ENCODE data around the gene PHACTR4.
"Not testable (repeated sequence)": the region's sequence is repeated elsewhere in the genome, so short reads cannot be mapped to it uniquely, and the experiment has no call there.

Gene PHACTR4

GRCh38 chr1:28437264-28437923 lies 67.9 kb downstream of the PHACTR4 start:
- peak; percentile 93 for DNase-seq (ENCODE audit: low spot score)

GRCh38 chr1:28437924-28438699 lies 68.6 kb downstream of the PHACTR4 start:
- DNase-seq (ENCODE audit: low spot score) = peak; percentile 97

- DNase-seq (ENCODE audit: low spot score) = no peak
Measured at GRCh38 chr1:28439320-28439719, 69.8 kb downstream of the PHACTR4 start.

GRCh38 chr1:28441674-28442073 lies 72.1 kb downstream of the PHACTR4 start:
- no peak for DNase-seq (ENCODE audit: low spot score)

GRCh38 chr1:28443550-28443949 lies 74.0 kb downstream of the PHACTR4 start:
- DNase-seq (ENCODE audit: low spot score) = no peak

DNA sequence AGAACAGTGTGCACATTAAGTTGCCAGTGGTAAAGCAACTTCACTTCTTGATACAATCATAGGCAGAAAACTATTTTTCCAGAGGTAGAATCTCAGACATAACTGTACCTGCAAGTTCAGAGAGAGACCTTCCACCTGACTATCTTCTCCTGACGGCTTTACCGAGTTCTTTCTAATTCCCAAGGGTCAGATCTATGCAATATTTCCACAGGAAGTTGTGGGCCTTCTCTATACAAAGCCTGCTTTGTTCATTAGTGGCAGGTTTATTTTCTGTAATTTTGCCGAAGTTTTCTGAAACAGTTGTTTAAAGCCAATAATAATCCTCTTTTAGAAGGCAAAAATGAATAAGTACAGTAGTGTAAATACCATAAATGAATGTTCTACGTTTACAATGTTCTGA lies 78.1 kb downstream of the PHACTR4 start:
- DNase-seq (ENCODE audit: low spot score) = no peak

DNA sequence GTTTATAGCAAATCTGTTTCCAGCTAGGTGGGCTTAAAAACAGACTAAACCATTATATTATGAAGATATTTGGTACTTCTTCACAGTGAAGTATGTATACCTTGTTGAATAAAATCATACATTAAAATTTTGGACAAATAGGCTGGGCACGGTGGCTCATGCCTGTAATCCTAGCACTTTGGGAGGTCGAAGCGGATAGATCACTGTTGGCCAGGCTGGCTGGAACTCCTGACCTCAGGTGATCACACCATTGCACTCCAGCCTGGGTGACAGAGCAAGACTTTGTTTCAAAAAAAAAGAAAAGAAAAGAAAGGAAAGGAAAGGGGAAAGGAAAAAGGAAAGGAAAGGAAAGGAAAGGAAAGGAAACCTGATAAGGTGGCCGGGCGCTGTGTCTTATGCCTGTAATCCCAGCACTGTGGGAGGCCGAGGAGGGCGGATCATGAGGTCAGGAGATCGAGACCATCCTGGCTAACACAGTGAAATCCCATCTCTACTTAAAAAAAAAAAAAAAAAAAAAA lies 78.6 kb downstream of the PHACTR4 start:
- DNase-seq (ENCODE audit: low spot score) = not testable (repeated sequence)

DNA sequence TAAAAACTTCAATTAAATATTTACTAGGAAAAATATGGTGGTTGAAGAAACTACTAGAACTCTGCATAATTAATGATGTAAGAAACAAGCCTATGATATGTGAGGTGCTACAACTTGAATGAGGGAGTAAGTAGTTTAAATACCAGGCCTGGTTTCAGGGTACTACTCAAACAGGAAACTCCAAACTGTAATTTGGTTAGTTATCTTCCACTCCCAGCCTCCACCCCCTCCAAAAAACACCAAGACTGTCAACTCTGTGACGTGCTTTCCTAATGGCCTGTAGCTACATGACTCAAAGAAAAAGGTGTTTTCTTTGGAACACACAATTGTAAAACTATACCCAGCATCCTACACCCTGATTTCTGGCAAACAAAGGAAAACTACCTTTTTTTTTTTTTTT lies 80.4 kb downstream of the PHACTR4 start:
- DNase-seq (ENCODE audit: low spot score) = no peak

DNA sequence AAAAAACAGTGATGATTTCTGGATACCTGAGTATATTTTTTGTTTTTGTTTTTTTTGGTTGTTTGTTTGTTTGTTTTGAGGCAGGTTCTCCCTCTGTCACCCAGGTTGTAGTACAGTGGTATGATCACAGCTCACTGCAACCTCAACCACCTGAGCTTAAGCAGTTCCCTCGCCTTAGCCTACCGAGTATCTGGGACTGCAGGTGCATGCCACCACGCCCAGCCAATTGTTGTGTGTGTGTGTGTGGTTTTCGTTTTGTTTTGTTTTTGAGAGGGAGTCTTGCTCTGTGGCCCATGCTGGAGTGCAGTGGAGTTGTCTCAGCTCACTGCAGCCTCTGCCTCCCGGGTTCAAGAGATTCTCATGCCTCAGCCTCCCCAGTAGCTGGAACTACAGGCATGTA lies 81.0 kb downstream of the PHACTR4 start:
- DNase-seq (ENCODE audit: low spot score) = no peak

DNA sequence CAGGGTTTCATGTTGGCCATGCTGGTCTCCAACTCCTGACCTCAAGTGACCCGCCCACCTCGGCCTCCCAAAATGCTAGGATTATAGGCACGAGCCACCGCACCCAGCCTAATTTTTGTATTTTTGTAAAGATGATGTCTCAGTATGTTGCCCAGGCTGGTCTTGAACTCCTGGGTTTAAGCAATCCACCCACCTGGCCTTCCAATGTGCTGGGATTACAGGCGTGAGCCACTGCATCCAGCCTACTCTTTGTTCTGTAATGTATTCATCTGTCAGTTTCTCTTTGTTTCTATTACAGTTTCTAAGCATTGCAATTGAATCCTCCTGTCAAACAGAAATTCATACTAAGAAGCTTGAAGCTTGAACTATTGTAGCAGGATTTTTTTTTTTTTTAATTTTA lies 81.5 kb downstream of the PHACTR4 start:
- no peak for DNase-seq (ENCODE audit: low spot score)

DNA sequence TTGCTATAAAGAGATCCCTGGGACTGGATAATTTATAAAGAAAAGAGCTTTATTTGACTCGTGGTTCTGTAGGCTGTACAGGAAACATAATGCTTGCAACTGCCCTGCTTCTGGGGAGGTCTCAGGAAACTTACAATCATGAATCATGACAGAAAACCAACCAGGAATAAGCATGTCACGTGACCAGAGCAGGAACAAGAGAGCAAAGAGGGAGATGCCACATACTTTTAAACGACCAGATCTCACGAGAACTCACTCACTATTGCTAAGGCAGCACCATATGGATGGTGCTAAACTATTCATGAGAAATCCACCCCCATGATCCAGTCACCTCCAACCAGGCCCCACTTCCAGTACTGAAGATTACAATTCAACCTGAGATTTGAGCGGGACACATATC lies 86.5 kb downstream of the PHACTR4 start:
- peak; percentile 66 for DNase-seq (ENCODE audit: low spot score)

- no peak for DNase-seq (ENCODE audit: low spot score)
Measured at GRCh38 chr1:28457678-28458077, 88.1 kb downstream of the PHACTR4 start.

DNA sequence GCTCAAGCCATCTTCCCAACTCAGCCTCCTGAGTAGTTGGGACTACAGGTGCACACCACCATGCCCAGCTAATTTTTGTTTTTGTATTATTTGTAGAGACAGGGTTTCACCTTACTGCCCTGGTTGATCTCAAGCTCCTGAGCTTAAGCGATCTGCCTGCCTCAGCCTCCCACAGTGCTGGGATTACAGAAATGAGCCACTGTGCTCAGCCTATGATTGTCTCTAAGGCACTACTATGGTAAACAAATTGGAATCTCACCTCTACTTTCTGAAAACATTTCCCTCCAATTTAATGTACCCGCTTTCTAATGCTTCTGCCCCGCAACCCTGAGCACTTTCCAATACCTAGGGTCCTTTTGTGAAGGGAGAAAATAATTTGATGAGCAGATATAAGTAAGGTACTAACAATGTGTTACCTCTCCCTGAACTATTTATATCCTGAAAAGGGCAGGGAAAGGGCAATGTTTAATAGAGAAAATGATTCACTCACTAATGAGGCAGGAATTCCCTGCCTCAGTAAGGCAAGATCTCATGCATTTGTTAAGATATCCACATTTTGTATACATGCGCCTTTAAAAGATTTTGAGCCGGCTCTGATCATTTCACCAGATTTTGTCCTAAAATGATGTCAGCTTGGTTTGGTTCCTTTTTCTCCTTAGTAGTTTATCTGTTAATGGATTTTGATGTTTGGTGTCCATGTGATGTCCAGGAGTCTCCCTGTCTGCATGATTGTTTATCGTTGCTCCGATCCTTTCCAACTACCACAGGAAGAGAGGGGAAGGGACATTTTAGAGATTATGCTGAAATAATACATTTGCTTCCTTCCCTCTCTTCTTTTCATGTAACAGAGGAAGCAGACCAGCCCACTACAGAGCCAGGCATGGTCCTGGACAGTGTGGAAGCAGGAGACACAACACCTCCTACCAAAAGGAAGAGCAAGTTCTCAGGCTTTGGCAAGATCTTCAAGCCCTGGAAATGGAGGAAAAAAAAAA lies 89.0 kb downstream of the PHACTR4 start:
- peak; percentile 39 for DNase-seq (ENCODE audit: low spot score)

- no peak for DNase-seq (ENCODE audit: low spot score)
Measured at GRCh38 chr1:28466226-28466778, 96.8 kb downstream of the PHACTR4 start.

DNA sequence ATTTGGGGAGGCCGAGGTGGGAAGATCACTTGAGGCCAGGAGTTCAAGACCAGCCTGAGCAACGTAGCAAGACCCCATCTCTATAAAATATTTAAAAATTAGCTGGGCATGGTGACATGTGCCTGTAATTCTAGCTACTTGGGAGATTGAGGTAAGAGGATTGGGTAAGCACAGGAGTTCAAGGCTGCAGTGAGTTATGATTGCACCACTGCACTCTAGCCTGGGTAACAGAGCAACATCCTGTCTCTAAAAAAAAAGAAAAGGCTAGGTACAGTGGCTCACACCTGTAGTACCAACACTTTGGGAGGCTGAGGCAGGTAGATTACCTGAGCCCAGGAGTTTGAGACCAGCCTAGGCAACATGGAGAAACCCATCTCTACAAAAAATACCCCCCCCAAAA lies 100.6 kb downstream of the PHACTR4 start:
- no peak for DNase-seq (ENCODE audit: low spot score)

DNA sequence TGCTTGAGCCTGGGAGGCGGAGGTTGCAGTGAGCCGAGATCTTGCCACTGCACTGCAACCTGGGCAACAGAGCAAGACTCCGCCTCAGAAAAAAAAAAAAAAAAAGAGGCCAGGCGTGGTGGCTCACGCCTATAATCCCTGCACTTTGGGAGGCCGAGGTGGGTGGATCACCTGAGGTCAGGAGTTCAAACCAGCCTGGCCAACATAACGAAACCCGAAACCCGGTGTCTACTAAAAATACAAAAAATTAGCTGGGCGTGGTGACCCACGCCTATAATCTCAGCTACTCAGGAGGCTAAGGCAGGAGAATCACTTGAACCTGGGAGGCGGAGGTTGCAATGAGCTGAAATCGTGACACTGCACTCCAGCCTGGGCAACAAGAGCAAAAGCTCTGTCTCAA lies 110.0 kb downstream of the PHACTR4 start:
- DNase-seq (ENCODE audit: low spot score) = not testable (repeated sequence)

DNA sequence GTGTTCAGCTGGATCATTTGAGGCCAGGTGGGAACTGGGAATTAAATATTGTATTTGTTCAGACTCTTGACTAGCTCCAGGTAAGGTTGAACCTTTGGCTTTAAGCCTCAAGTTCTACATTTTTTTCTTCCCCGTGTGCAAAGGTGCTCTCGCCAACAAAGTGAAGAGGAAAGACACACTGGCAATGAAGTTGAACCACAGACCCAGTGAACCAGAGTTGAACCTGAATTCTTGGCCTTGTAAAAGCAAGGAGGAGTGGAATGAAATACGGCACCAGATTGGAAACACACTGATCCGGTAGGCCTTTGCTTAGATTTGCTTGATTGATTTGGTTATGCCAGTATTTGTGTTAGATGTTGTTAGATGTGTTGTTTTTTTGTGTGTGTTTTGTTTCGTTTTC lies 110.8 kb downstream of the PHACTR4 start:
- no peak for DNase-seq (ENCODE audit: low spot score)

- DNase-seq (ENCODE audit: low spot score) = no peak
Measured at GRCh38 chr1:28482138-28482537, 112.6 kb downstream of the PHACTR4 start.

DNA sequence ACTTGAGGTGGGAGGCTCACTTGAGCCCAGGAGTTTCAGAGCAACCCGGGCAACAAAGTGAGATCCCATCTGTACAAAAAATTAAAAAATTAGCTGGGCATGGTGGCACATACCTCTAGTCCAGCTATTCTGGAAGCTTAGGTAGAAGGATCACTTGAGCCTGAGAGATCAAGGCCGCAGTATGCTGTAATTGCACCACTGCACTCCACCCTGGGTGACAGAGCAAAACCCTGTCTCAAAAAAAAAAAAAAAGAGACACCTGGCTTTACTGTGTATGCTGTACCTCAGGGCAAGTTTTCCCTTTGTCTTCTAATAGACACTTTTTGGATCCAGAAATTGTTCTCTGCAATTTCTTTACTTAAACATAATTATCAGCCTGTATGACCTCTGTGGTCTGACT lies 113.2 kb downstream of the PHACTR4 start:
- no peak for DNase-seq (ENCODE audit: low spot score)

- no peak for DNase-seq (ENCODE audit: low spot score)
Measured at GRCh38 chr1:28494737-28495136, 125.2 kb downstream of the PHACTR4 start.

DNA sequence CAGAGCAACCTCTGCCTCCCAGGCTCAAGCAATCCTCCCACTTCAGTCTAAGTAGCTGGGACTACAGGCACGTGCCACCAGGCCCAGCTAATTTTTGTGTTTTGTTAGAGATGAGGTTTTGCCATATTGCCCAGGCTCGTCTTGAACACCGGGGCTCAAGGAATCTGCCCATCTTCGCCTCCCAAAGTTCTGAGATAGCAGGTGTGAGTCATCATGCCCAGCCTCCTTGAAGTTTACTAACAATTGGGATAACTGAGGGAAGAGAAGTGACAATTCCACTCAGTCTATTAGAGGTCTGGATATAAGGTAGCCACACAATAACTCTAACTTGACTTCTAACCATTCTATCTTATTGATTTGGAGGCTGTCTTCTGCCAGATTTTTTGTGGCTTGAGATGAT lies 130.0 kb downstream of the PHACTR4 start:
- DNase-seq (ENCODE audit: low spot score) = no peak

DNA sequence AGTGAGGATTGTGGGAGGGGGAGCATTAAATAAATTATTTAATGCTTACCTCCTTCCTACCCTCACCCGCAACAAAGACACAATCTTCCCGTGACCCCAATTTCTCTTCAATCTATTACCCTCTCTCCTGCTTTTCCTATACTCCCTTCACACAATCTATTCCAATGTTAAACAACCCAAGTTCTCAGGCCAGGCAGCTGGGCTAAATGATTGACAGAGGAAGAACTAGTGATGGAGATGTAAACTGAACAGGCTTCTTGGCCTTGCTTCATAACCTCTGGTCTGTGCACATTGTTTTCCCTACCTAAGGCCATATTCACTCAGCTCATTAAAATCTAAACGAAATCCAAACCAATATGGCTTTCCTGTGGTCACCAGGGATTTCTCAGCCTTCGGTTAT lies 132.4 kb downstream of the PHACTR4 start:
- DNase-seq (ENCODE audit: low spot score) = no peak

Data from kidney tubule cell (primary cell).